ENCODE data around the gene ABCD1.
"Not testable (repeated sequence)": the region's sequence is repeated elsewhere in the genome, so short reads cannot be mapped to it uniquely, and the experiment has no call there.

The ABCD1 gene

GRCh38 chrX:153732401-153732800 is 7.7 kb downstream of the ABCD1 start:
- DNase-seq, result no peak

- DNase-seq, result no peak
These were observed 9.1 kb downstream of the ABCD1 start for GRCh38 chrX:153733651-153734240.

- no peak for DNase-seq
These were observed 10.2 kb downstream of the ABCD1 start for GRCh38 chrX:153734871-153735270.

GRCh38 chrX:153735274-153735673 is 10.6 kb downstream of the ABCD1 start:
- no peak for DNase-seq

- DNase-seq, result no peak
These were observed 11.6 kb downstream of the ABCD1 start for GRCh38 chrX:153736071-153736820.

GRCh38 chrX:153736871-153737441 is 12.3 kb downstream of the ABCD1 start:
- no peak for DNase-seq

- DNase-seq, result no peak
These were observed 13.5 kb downstream of the ABCD1 start for GRCh38 chrX:153738056-153738605.

GRCh38 chrX:153739754-153740486 is 15.3 kb downstream of the ABCD1 start:
- DNase-seq, result no peak

GRCh38 chrX:153740631-153741222 is 16.1 kb downstream of the ABCD1 start:
- DNase-seq, result no peak

GRCh38 chrX:153741446-153741845 is 16.8 kb downstream of the ABCD1 start:
- no peak for DNase-seq

GRCh38 chrX:153742111-153742510 is 17.5 kb downstream of the ABCD1 start:
- not testable (repeated sequence) for DNase-seq

- DNase-seq, result not testable (repeated sequence)
These were observed 18.3 kb downstream of the ABCD1 start for GRCh38 chrX:153742796-153743467.

- not testable (repeated sequence) for DNase-seq
These were observed 19.0 kb downstream of the ABCD1 start for GRCh38 chrX:153743468-153744209.

GRCh38 chrX:153744210-153745066 is 19.8 kb downstream of the ABCD1 start:
- DNase-seq, result peak in 7 of 56 donors; percentile 8 to 44 (median 32)

GRCh38 chrX:153745067-153745433 is 20.4 kb downstream of the ABCD1 start:
- DNase-seq, result not testable (repeated sequence)

GRCh38 chrX:153746359-153746758 is 21.7 kb downstream of the ABCD1 start:
- DNase-seq, result no peak

- not testable (repeated sequence) for DNase-seq
These were observed 22.3 kb downstream of the ABCD1 start for GRCh38 chrX:153746991-153747390.

- DNase-seq, result not testable (repeated sequence)
These were observed 24.4 kb downstream of the ABCD1 start for GRCh38 chrX:153749017-153749416.

Measured in amygdala (tissue), 56 donors.